HepG2 (cell line): ENCODE results near the gene ACACA. TPM values are rescaled to one million over a fixed set of nuclear protein-coding genes. Genes with fewer than 3 reads are reported as not detected.

Experiments used
- ATF2 ChIP-seq: sonication (generic); formaldehyde crosslinking; IDR thresholded peaks from 2 replicates; pipeline ENCODE4 v1.4.0; 2020; ENCODE audit warnings: missing genetic modification reagents
- ELF1 ChIP-seq: sonication (generic); formaldehyde crosslinking; IDR thresholded peaks from 2 replicates; pipeline ENCODE4 v1.4.0; 2020; ENCODE audit warnings: missing genetic modification reagents
- ETV5 ChIP-seq: IDR thresholded peaks from 2 replicates; pipeline ENCODE4 v1.6.1; 2018; ENCODE audit warnings: missing biosample characterization, missing genetic modification reagents, inconsistent platforms, borderline replicate concordance
- GABPA ChIP-seq, 2 experiments: IDR thresholded peaks; 2 replicates each; pipeline ENCODE4 v1.6.1; 2011 to 2016; ENCODE audit warnings: low read depth in 2 of 2, low read length in 1 of 2, missing biosample characterization in 1 of 2, missing genetic modification characterization in 1 of 2
- HDAC2 ChIP-seq: sonication (generic); formaldehyde crosslinking; IDR thresholded peaks from 2 replicates; pipeline ENCODE4 v1.4.0; 2020; ENCODE audit warnings: missing genetic modification reagents
- HMG20A ChIP-seq: IDR thresholded peaks from 2 replicates; pipeline ENCODE4 v1.6.1; 2016; ENCODE audit warnings: borderline replicate concordance
- HNF4G ChIP-seq, 2 experiments: sonication (generic) in 1 of 2; formaldehyde crosslinking in 1 of 2; IDR thresholded peaks; 2 replicates each; pipeline versions ENCODE4 v1.4.0 to v1.6.1; 2011 to 2020; ENCODE audit warnings: borderline replicate concordance in 2 of 2, low read depth in 2 of 2, mild to moderate bottlenecking in 2 of 2, low read length in 1 of 2, missing genetic modification reagents in 1 of 2, moderate library complexity in 1 of 2
- IKZF5 ChIP-seq: IDR thresholded peaks from 2 replicates; pipeline ENCODE4 v1.6.1; 2018; ENCODE audit warnings: missing genetic modification reagents, mild to moderate bottlenecking, missing compliant biosample characterization
- SMAD9 ChIP-seq: sonication (generic); formaldehyde crosslinking; IDR thresholded peaks from 2 replicates; pipeline ENCODE4 v1.5.1; 2020; ENCODE audit warnings: mild to moderate bottlenecking, missing genetic modification reagents
- SPEN ChIP-seq: sonication (generic); formaldehyde crosslinking; IDR thresholded peaks from 2 replicates; pipeline ENCODE4 v1.5.1; 2020; ENCODE audit warnings: low read depth, mild to moderate bottlenecking, missing genetic modification reagents
- TGIF2 ChIP-seq: IDR thresholded peaks from 2 replicates; pipeline ENCODE4 v1.6.1; 2016; ENCODE audit warnings: control low read depth, missing compliant biosample characterization
- ZBTB49 ChIP-seq: sonication (generic); formaldehyde crosslinking; IDR thresholded peaks from 2 replicates; pipeline ENCODE4 v1.4.0; 2020; ENCODE audit warnings: missing genetic modification reagents, borderline replicate concordance
- ZBTB7A ChIP-seq: sonication (generic); formaldehyde crosslinking; IDR thresholded peaks from 2 replicates; pipeline ENCODE4 v1.8.0; 2022; ENCODE audit warnings: mild to moderate bottlenecking, missing genetic modification reagents
- ZNF687 ChIP-seq: sonication (generic); formaldehyde crosslinking; IDR thresholded peaks from 2 replicates; pipeline ENCODE4 v1.5.1; 2020; ENCODE audit warnings: mild to moderate bottlenecking, missing genetic modification reagents, moderate library complexity
- ZNF777 ChIP-seq: sonication (generic); formaldehyde crosslinking; IDR thresholded peaks from 2 replicates; pipeline ENCODE4 v1.4.0; 2020; ENCODE audit warnings: missing genetic modification reagents
- ZNF850 ChIP-seq: sonication (generic); formaldehyde crosslinking; conservative IDR thresholded peaks from 2 replicates; pipeline ENCODE4 v1.9.0; 2021; ENCODE audit warnings: mild to moderate bottlenecking, missing genetic modification reagents
- polyA plus RNA-seq, 8 experiments: library from polyadenylated mRNA; depleted of rRNA in 3 of 8; stranded (reverse) in 7 of 8; unstranded in 1 of 8; fragments of >200 nt; fragmentation: Illumina TruSeq in 4 of 8; extraction: Trizol in 4 of 8; gene quantifications; 2 replicates each; pipeline versions ENCODE4 v1.2.1 to v1.2.3, GENCODE V29; 2011 to 2016; ENCODE audit warnings: low read depth in 4 of 8, missing spikeins in 1 of 8, mixed read lengths in 1 of 8; ENCODE audit not compliant: insufficient read depth in 1 of 8
- total RNA-seq, 5 experiments: library from RNA; depleted of rRNA; stranded (reverse); fragments of >200 nt; fragmentation: Illumina TruSeq; extraction: Trizol; gene quantifications; 2 replicates each; pipeline ENCODE4 v1.2.3, GENCODE V29; 2016; ENCODE audit warnings: low read depth in 1 of 5

Gene ACACA
- total and polyA plus RNA-seq, 2 of the 13 experiments (the other 11 are each of a cell fraction or from before 2014, with no cell fraction given): 39.2 to 47.2 TPM

DNA sequence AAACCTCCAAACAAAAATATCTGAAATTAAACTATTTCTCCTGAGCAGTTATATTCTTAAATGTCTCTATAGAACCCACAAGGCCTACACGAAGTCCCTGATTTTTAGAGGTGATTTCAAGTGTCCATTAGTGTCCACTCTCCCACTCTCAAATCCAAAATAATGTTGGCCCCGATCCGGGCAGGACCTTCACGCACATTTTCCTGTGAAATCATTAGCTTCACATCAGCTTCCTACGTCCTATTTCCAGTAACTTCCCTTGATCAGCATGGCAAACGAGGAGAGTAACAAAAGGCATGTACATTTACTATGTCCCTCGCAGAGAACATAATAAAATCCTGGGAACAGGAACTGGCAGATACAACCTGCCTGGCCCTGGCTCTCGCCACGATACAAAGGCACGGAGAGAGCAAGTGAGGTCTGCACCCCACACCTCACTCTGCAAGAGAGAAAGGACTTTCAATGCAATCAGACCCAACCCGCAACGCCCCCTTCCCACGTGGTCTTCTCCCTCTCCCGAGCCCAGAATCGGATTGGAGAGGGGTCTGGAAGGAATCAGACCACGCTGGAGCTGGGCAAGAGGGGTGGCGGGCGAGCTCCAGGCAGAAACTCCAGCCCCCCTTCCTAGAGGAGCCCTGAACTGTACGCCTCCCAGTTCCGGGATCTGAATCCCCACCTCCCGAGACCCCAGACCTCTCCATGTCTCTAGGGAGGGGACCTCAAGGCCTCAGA is 48.4 kb downstream of the ACACA start (continued):
- TF ChIP-seq ZNF687 (CRISPR knock-in tag): no peak; the same call in 1 of the 2 replicates
- TF ChIP-seq ZBTB49 (CRISPR knock-in tag): no peak
- no peak; the same call in 1 of the 2 replicates for TF ChIP-seq ZNF777
- peak; percentile 37; the same call in 1 of the 2 replicates for TF ChIP-seq TGIF2 (CRISPR knock-in tag)
- peak; percentile 38; the same call in 1 of the 2 replicates for TF ChIP-seq ELF1 (CRISPR knock-in tag)
- no peak for TF ChIP-seq ETV5 (CRISPR knock-in tag)
- 0 out of 2 replicates have a peak, but pooled peaks have one; percentile 13 for TF ChIP-seq ATF2 (CRISPR knock-in tag)
- TF ChIP-seq ZNF850 (CRISPR knock-in tag): no peak
- no peak for TF ChIP-seq HNF4G (IDR thresholded peaks at IDR 0.05; ENCODE audit: borderline replicate concordance, low read depth, low read length)
- TF ChIP-seq HNF4G (CRISPR knock-in tag; IDR thresholded peaks at IDR 0.05; ENCODE audit: borderline replicate concordance, low read depth): peak; percentile 12; the same call in 1 of the 2 replicates
- 0 out of 2 replicates have a peak, but pooled peaks have one; percentile 40 for TF ChIP-seq ZBTB7A (CRISPR knock-in tag)
- TF ChIP-seq HMG20A (CRISPR knock-in tag): no peak
- 0 out of 2 replicates have a peak, but pooled peaks have one; percentile 52 for TF ChIP-seq HDAC2 (CRISPR knock-in tag)
- TF ChIP-seq SMAD9 (CRISPR knock-in tag): no peak
- TF ChIP-seq SPEN (CRISPR knock-in tag): no peak
- no peak for TF ChIP-seq GABPA (IDR thresholded peaks at IDR 0.05; ENCODE audit: low read depth, low read length)
- TF ChIP-seq GABPA (CRISPR knock-in tag; IDR thresholded peaks at IDR 0.05; ENCODE audit: low read depth): 0 out of 2 replicates have a peak, but pooled peaks have one; percentile 13
- peak; percentile 31; the same call in 1 of the 2 replicates for TF ChIP-seq IKZF5 (CRISPR knock-in tag)
